HFFc6 (cell line): ENCODE measurements around the gene GOSR1. TPM values are rescaled to one million over a fixed set of nuclear protein-coding genes. Genes with fewer than 3 reads are reported as not detected.
A peak's percentile ranks its signal among the peaks of the same experiment; 100 is the strongest.
"Not testable (repeated sequence)": the region's sequence is repeated elsewhere in the genome, so short reads cannot be mapped to it uniquely, and the experiment has no call there.

ENCODE experiments used
- DNase-seq: peaks from one replicate; pipeline ENCODE4 v3.0.0-alpha.2; 2018
- H3K27ac Mint-ChIP-seq: 2 replicates; pipeline ENCODE4 v1.8.0; 2020; ENCODE audit warnings: mild to moderate bottlenecking, mixed read lengths
- H3K27me3 Mint-ChIP-seq: 2 replicates; pipeline ENCODE4 v1.8.0; 2021; ENCODE audit warnings: mild to moderate bottlenecking, moderate library complexity, mixed read lengths; ENCODE audit not compliant: insufficient read depth
- H3K36me3 Mint-ChIP-seq: 2 replicates; pipeline ENCODE4 v1.8.0; 2021; ENCODE audit warnings: low read depth, mixed read lengths
- H3K4me1 Mint-ChIP-seq: 2 replicates; pipeline ENCODE4 v1.8.0; 2020; ENCODE audit warnings: low read depth, mixed read lengths
- H3K4me3 Mint-ChIP-seq: 2 replicates; pipeline ENCODE4 v1.8.0; 2020; ENCODE audit warnings: mild to moderate bottlenecking, moderate library complexity, mixed read lengths
- H3K9me3 Mint-ChIP-seq: 2 replicates; pipeline ENCODE4 v1.8.0; 2020; ENCODE audit warnings: mild to moderate bottlenecking, mixed read lengths
- total RNA-seq, 6 experiments: library from RNA; stranded (reverse); fragmentation: NEBNext Ultra II Directional; extraction: Animal tissue kit (Norgen Biotek cat#: 25700); gene quantifications; 2 replicates in 1 of 6; 3 replicates in 5 of 6; pipeline ENCODE4 v1.2.3, GENCODE V29; 2021
- TF ChIP-seq, protein P1 (sequence below): fragments of 200-600 bp; sonication (generic); IDR thresholded peaks from 2 replicates; pipeline ENCODE4 v1.5.0; 2021; ENCODE audit warnings: antibody characterized with exemption, mild to moderate bottlenecking

The GOSR1 gene
- total RNA-seq, 6 experiments from 2014 or later = 41.2 to 47.6 (median 43.9) TPM

DNA sequence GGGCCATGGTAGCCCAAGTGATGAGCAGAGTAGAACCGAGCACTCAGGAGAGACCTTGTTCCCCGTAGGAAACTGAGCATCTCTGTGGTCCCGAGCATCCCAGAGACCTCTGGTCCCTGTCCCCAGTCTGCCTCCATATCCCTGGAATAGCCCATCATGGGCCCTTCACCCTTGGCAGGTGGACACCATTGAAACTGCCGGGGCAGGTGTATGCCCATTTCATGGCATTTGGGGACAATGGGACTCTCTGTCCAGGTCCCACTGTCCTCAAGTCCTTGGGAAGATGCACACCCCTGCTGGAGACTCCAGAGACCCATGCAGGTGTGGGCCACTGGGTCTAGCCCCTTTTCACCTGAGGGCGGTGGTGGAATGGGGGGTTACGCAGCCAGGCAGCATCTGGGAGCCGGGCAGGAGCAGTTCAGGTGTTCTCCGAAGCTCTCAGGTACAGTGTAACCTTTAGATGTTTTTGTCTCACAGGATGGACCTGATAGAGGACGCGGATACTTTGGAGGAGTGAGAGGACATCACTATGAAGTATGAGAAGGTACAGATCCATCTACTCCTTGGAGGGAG is 75.9 kb downstream of the GOSR1 start:
- Mint-ChIP-seq H3K27me3 (peaks cover 13% of the 10 kb centered on the region), H3K27ac (no peak overlapping the region), H3K4me1 (peaks cover 24% of the 10 kb centered on the region), H3K36me3 (no peaks in the 10 kb centered on the region), H3K4me3 (no peak overlapping the region), H3K9me3 (no peaks in the 10 kb centered on the region)
- no peak for DNase-seq
- TF ChIP-seq, protein P1, sequence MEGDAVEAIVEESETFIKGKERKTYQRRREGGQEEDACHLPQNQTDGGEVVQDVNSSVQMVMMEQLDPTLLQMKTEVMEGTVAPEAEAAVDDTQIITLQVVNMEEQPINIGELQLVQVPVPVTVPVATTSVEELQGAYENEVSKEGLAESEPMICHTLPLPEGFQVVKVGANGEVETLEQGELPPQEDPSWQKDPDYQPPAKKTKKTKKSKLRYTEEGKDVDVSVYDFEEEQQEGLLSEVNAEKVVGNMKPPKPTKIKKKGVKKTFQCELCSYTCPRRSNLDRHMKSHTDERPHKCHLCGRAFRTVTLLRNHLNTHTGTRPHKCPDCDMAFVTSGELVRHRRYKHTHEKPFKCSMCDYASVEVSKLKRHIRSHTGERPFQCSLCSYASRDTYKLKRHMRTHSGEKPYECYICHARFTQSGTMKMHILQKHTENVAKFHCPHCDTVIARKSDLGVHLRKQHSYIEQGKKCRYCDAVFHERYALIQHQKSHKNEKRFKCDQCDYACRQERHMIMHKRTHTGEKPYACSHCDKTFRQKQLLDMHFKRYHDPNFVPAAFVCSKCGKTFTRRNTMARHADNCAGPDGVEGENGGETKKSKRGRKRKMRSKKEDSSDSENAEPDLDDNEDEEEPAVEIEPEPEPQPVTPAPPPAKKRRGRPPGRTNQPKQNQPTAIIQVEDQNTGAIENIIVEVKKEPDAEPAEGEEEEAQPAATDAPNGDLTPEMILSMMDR = no peak

DNA sequence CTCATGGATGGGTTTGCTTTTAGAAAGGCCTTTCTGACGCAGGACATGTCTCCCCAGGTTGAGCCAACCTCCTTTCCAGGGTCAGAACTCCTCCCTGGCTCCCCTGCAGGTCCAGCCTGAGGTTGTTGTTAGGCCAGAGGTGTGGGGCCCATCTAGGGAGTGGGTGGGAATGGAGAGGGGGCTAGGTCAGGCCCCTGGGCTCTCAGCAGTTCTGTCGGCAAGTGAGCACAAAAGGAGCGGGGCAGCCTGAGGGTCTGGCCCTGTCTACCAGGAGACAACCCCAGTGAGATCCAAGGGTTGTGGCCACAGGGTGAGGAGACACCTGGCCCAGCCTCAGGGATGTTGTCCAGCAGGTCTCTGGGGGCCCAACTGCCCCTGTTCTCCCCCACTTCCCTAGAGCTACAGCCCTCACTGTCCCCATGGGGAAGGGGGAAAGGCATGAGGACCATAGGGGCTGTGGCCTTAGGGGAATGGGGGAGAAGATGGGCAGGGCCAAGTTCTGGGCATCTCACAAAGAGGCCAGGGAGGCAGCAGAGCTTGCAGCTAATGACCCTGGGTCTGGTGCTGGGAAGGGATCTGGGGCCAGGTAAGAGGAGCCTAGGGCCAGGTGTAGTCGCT is 76.7 kb downstream of the GOSR1 start:
- Mint-ChIP-seq H3K4me1 (peaks cover 26% of the 10 kb centered on the region), H3K27me3 (peaks cover 13% of the 10 kb centered on the region)
- H3K4me3 Mint-ChIP-seq, DNase-seq, H3K27ac Mint-ChIP-seq, H3K9me3 Mint-ChIP-seq, H3K36me3 Mint-ChIP-seq: not testable (repeated sequence)

DNA sequence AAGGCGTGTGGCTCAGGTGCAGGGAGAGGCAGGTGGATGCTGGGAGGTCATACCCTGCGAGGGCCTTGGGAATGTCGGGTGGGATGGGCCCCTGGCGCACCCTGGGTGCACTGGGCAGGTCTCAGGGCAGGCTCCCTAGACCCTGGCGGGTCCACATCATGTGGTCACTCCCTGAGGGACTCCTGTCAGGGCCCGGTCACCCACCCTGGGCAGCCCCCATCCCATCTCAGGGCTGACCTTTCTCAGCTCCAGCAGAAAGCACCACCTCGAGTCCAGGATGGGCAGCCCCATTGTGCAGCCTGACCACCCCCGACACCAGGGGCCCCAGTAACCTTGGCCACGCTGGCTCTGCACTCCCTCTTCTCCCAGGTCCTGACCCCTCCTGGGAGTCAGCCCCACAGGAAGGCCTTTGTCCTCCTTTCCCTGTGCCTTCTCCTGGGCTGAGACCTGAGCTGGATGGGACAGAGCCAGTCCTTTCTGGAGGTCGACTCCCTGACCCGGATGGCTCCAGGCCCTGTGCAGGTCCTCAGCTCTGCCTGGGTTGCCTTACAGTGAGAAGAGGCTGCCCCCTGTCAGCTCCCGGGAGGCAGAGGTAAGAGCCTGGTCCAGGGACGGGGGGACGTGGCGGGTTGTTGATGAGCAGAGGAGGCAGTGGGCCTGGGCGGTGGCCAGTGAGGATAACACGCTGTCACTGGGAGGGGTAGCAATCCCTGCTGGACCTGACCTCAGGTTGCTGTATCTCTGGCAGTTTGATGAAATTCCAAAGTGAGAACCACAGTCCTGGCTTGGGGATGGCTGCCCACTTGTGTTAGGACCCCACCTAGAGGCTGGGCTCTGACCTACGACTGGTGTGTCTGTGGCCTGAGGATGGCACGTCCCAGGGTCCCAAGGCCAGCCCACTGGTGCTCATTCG is 77.9 kb downstream of the GOSR1 start:
- Mint-ChIP-seq H3K4me3 (no peak overlapping the region), H3K27ac (no peak overlapping the region), H3K4me1 (peaks cover 24% of the 10 kb centered on the region), H3K36me3 (no peaks in the 10 kb centered on the region), H3K9me3 (no peaks in the 10 kb centered on the region), H3K27me3 (peaks cover 13% of the 10 kb centered on the region)
- DNase-seq = peak; percentile 42
- TF ChIP-seq, protein P1 = peak; percentile 67

DNA sequence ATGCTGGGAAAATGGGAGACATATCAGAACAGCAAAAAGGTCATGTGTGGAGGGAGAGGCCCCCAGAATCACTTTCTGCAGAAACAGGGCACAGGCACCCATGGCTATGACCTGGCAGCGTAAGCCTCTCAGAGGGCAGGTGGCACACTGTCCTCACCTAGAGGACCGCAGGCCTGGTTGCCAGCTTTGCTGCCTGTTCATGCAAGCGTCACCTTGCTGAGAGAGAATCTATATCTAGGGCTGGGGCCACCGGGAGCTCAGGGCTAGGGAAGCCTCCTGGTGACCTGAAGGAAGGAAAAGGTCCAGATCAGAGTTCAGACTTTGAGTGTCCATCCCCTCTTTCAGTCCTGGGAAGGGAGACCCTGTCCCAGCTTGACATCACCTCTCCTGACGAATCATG is 78.7 kb downstream of the GOSR1 start:
- H3K27me3 Mint-ChIP-seq = peaks cover 11% of the 10 kb centered on the region
- no peaks in the 10 kb centered on the region for H3K36me3 Mint-ChIP-seq
- H3K4me1 Mint-ChIP-seq = peaks cover 15% of the 10 kb centered on the region
- H3K4me3 Mint-ChIP-seq = no peak overlapping the region
- no peak for DNase-seq
- H3K27ac Mint-ChIP-seq = no peak overlapping the region
- no peaks in the 10 kb centered on the region for H3K9me3 Mint-ChIP-seq
- TF ChIP-seq, protein P1 = no peak

DNA sequence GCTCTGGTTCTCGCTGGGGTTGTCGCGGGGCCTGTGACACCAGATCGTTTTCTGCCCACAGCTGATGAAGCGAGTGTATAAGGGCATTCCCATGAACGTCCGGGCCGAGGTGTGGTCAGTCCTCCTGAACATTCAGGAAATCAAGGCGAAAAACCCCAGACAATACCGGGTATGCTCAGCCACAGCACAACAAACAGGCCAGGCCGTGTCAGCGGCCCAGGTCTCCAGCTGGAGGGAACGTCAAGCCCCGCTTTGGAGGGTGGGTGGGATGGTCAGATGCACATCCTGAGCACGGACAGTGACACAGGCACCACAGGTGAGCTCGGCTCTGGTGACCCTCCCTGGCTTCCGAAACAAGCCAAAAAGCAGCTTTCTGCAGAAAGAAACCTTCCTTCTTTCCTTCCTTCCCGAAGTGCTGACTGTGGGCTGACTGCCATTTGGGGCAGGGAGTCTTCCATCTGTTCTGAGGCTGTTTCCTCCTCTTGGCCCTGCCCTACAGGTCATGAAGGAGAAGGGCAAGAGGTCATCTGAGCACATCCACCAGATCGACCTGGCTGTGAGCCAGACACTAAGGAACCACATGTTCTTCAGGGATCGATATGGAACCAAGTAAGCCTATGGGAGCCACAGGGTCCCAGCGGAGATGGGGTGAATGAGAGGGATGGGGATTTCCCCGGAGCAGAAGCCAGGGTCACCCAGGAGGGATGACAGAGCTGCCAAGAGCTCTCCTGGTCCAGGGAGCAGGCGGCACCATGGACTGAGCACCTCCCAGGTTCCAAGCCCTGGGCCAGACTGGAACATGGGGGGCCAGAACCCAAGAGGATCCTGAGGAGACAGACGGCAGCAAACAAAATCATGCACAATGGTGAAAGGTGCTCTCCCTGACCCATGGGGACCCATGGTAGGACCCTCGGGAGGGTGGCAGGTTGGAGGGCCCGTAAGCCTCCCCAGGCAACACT is 79.4 kb downstream of the GOSR1 start:
- no peak overlapping the region for H3K27ac Mint-ChIP-seq
- H3K27me3 Mint-ChIP-seq = peaks cover 8% of the 10 kb centered on the region
- H3K4me3 Mint-ChIP-seq = no peak overlapping the region
- TF ChIP-seq, protein P1 = no peak
- H3K36me3 Mint-ChIP-seq = no peaks in the 10 kb centered on the region
- peaks cover 9% of the 10 kb centered on the region for H3K4me1 Mint-ChIP-seq
- no peaks in the 10 kb centered on the region for H3K9me3 Mint-ChIP-seq
- no peak for DNase-seq
